Measurements from ENCODE around the gene FEM1C.

DNA sequence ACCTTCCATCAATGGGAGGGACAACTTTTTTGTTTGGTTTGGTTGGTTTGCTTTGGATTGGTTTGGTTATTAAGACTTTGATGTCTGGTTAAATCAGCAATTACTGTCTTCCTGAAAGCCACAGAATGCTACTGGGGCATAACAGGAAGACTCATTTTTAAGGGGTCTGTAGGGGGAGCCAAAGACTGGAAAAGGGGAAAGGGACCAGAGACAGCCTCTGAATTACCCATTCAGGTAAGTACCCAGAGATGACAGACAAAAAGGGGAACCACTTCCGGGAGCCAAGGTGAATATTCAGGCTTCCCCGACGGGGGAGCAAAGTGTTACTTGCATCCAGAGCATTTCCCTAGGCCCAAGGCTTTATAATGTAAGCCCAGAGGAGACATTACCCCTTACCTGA lies 4.6 kb upstream of the FEM1C start:
- no peak for TF ChIP-seq POLR2A (IDR thresholded peaks at IDR 0.05)
- TF ChIP-seq, protein P1, sequence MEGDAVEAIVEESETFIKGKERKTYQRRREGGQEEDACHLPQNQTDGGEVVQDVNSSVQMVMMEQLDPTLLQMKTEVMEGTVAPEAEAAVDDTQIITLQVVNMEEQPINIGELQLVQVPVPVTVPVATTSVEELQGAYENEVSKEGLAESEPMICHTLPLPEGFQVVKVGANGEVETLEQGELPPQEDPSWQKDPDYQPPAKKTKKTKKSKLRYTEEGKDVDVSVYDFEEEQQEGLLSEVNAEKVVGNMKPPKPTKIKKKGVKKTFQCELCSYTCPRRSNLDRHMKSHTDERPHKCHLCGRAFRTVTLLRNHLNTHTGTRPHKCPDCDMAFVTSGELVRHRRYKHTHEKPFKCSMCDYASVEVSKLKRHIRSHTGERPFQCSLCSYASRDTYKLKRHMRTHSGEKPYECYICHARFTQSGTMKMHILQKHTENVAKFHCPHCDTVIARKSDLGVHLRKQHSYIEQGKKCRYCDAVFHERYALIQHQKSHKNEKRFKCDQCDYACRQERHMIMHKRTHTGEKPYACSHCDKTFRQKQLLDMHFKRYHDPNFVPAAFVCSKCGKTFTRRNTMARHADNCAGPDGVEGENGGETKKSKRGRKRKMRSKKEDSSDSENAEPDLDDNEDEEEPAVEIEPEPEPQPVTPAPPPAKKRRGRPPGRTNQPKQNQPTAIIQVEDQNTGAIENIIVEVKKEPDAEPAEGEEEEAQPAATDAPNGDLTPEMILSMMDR (IDR thresholded peaks at IDR 0.05): no peak
- no peak for TF ChIP-seq EP300 (IDR thresholded peaks at IDR 0.05; ENCODE audit: low read depth)
